CD14-positive monocyte (primary cell): Measurements from ENCODE around the gene GABBR1. TPM values are rescaled to one million over a fixed set of nuclear protein-coding genes. Genes with fewer than 3 reads are reported as not detected.

Experiments
- DNase-seq, 3 donors: peaks; one replicate each; pipeline ENCODE4 v3.0.0-alpha.2; 2011 to 2022
- H2AFZ ChIP-seq: 2 replicates; pipeline ENCODE4 v1.6.0; 2012; ENCODE audit warnings: mild to moderate bottlenecking, low read depth, low read length, inconsistent platforms; ENCODE audit not compliant: insufficient read depth, poor library complexity, severe bottlenecking
- H3K27ac ChIP-seq, 2 donors: 1 replicate in 1 of 2; 2 replicates in 1 of 2; pipeline ENCODE4 v1.5.1; 2012 to 2013; ENCODE audit warnings: low read length in 2 of 2, control low read depth in 1 of 2, inconsistent platforms in 1 of 2, low read depth in 1 of 2, mild to moderate bottlenecking in 1 of 2
- H3K27me3 ChIP-seq, 2 donors: one replicate each; pipeline versions ENCODE4 v1.6.0 to v1.6.1; 2011 to 2013; ENCODE audit warnings: low read length in 2 of 2; ENCODE audit not compliant: control insufficient read depth in 2 of 2, insufficient read depth in 2 of 2
- H3K36me3 ChIP-seq, 2 donors: replicated peaks in 1 of 2; 1 replicate in 1 of 2; 2 replicates in 1 of 2; pipeline versions ENCODE4 v1.5.1 to v1.6.1; 2012 to 2013; ENCODE audit warnings: low read length in 2 of 2, control low read depth in 1 of 2, inconsistent platforms in 1 of 2, mild to moderate bottlenecking in 1 of 2; ENCODE audit not compliant: insufficient read depth in 2 of 2, control insufficient read depth in 1 of 2
- H3K4me1 ChIP-seq, 2 donors: 1 replicate in 1 of 2; 2 replicates in 1 of 2; pipeline versions ENCODE4 v1.5.1 to v1.6.1; 2012 to 2013; ENCODE audit warnings: low read length in 2 of 2, control low read depth in 1 of 2, inconsistent platforms in 1 of 2, mild to moderate bottlenecking in 1 of 2, moderate library complexity in 1 of 2; ENCODE audit not compliant: insufficient read depth in 2 of 2, control insufficient read depth in 1 of 2
- H3K4me2 ChIP-seq: replicated peaks from 2 replicates; pipeline ENCODE3; 2012; ENCODE audit warnings: low read length, moderate library complexity, mild to moderate bottlenecking; ENCODE audit not compliant: poor library complexity, severe bottlenecking; ENCODE audit errors: extremely low read depth
- H3K4me3 ChIP-seq, 3 experiments: fragments of 200-600 bp in 1 of 3; sonication (generic) in 1 of 3; replicated peaks in 1 of 3; 1 replicate in 2 of 3; 2 replicates in 1 of 3; pipeline ENCODE4 v1.5.1; 2011 to 2013; ENCODE audit warnings: low read length in 3 of 3, mild to moderate bottlenecking in 3 of 3, control low read depth in 2 of 3, low read depth in 2 of 3, inconsistent platforms in 1 of 3, moderate library complexity in 1 of 3
- H3K79me2 ChIP-seq: 2 replicates; pipeline ENCODE4 v1.6.0; 2012; ENCODE audit warnings: mild to moderate bottlenecking, control low read depth, inconsistent platforms, low read length, moderate library complexity; ENCODE audit not compliant: insufficient read depth
- H3K9ac ChIP-seq: 2 replicates; pipeline ENCODE4 v1.6.0; 2017; ENCODE audit warnings: low read length, mild to moderate bottlenecking; ENCODE audit not compliant: insufficient read depth, poor library complexity, severe bottlenecking
- H3K9me3 ChIP-seq, 2 donors: replicated peaks in 1 of 2; 1 replicate in 1 of 2; 2 replicates in 1 of 2; pipeline versions ENCODE4 v1.5.1 to v1.6.1; 2012 to 2013; ENCODE audit warnings: low read length in 2 of 2, control low read depth in 1 of 2; ENCODE audit not compliant: control insufficient read depth in 1 of 2, insufficient read depth in 1 of 2
- H4K20me1 ChIP-seq: 2 replicates; pipeline ENCODE4 v1.6.0; 2012; ENCODE audit warnings: mild to moderate bottlenecking, low read length, control low read depth, moderate library complexity; ENCODE audit not compliant: insufficient read depth
- H3K27ac Mint-ChIP-seq, 7 donors: one replicate each; pipeline ENCODE4 v1.8.0; 2020; ENCODE audit warnings: mild to moderate bottlenecking in 7 of 7, mixed read lengths in 7 of 7, moderate library complexity in 6 of 7, inconsistent platforms in 2 of 7
- H3K27me3 Mint-ChIP-seq, 3 donors: one replicate each; pipeline ENCODE4 v1.8.0; 2021 to 2022; ENCODE audit warnings: low read depth in 3 of 3, mild to moderate bottlenecking in 3 of 3, mixed read lengths in 3 of 3, moderate library complexity in 3 of 3, inconsistent platforms in 1 of 3
- H3K36me3 Mint-ChIP-seq, 2 donors: one replicate each; pipeline ENCODE4 v1.8.0; 2020; ENCODE audit warnings: mixed read lengths in 2 of 2, inconsistent platforms in 1 of 2, mild to moderate bottlenecking in 1 of 2
- H3K4me1 Mint-ChIP-seq: one replicate; pipeline ENCODE4 v1.8.0; 2020; ENCODE audit warnings: mild to moderate bottlenecking, mixed read lengths
- H3K4me3 Mint-ChIP-seq, 2 donors: one replicate each; pipeline ENCODE4 v1.8.0; 2020; ENCODE audit warnings: mild to moderate bottlenecking in 2 of 2, mixed read lengths in 2 of 2, moderate library complexity in 1 of 2
- H3K9me3 Mint-ChIP-seq, 7 donors: one replicate each; pipeline ENCODE4 v1.8.0; 2020 to 2022; ENCODE audit warnings: mixed read lengths in 7 of 7, mild to moderate bottlenecking in 6 of 7, moderate library complexity in 6 of 7, inconsistent platforms in 2 of 7
- WGBS: methylation state at CpG from one replicate; pipeline ENCODE4 v1.1.5; 2013; ENCODE audit warnings: missing lambda C conversion rate; ENCODE audit not compliant: insufficient coverage; 5-methylcytosine and 5-hydroxymethylcytosine counted together
- intact Hi-C, 2 donors: fragments of 100-400 bp; cut with micrococcal nuclease; formaldehyde crosslinking; loops; one replicate each; pipeline versions ENCODE4 v1.15.0 to v1.15.1; 2023
- polyA plus RNA-seq, 3 donors: library from polyadenylated mRNA; depleted of rRNA in 1 of 3; unstranded in 2 of 3; stranded (reverse) in 1 of 3; fragments of 300-500 nt in 2 of 3; fragments of >200 nt in 1 of 3; fragmentation: Illumina TruSeq in 2 of 3; gene quantifications; 1 replicate in 2 of 3; 2 replicates in 1 of 3; pipeline ENCODE4 v1.2.3, GENCODE V29; 2012 to 2021
- TF ChIP-seq, protein P1 (sequence below): fragments of 200-600 bp; IDR thresholded peaks from one replicate; pipeline ENCODE4 v1.8.0; 2022; ENCODE audit warnings: antibody characterized with exemption, mild to moderate bottlenecking

The GABBR1 gene
- polyA plus RNA-seq, 3 donors: 0.91 to 228 (median 1.8) TPM

DNA sequence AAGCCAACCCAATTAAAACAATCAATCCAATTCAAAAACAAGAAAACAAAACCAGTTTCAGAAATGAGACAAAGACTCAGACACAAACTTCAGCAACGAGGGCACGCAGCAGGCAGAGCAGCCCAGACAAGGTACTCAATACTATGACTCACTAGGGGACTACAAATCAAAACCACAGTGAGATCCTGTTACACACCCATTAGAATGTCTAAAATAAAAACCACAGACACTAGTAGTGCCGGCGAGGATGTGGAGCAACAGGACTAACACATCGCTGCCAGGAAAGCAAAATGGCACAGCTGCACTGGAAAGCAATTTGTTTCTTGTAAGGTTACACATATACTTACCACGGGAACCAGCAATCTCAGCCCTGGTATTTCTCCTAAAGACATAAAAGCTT, 116.9 kb downstream of the GABBR1 start:
- no peak overlapping the region for H3K4me3 Mint-ChIP-seq
- Histone ChIP-seq H3K9ac (no peak overlapping the region), H3K4me1 (no peaks in the 10 kb centered on the region), H3K27me3 (no peaks in the 10 kb centered on the region), H3K79me2 (no peaks in the 10 kb centered on the region), H3K4me2 (no peak overlapping the region), H3K9me3 (no peaks in the 10 kb centered on the region), H3K36me3 (no peaks in the 10 kb centered on the region), H3K27ac (no peak overlapping the region), H2AFZ (no peak overlapping the region), H4K20me1 (no peaks in the 10 kb centered on the region), H3K4me3 (no peak overlapping the region)
- TF ChIP-seq, protein P1, sequence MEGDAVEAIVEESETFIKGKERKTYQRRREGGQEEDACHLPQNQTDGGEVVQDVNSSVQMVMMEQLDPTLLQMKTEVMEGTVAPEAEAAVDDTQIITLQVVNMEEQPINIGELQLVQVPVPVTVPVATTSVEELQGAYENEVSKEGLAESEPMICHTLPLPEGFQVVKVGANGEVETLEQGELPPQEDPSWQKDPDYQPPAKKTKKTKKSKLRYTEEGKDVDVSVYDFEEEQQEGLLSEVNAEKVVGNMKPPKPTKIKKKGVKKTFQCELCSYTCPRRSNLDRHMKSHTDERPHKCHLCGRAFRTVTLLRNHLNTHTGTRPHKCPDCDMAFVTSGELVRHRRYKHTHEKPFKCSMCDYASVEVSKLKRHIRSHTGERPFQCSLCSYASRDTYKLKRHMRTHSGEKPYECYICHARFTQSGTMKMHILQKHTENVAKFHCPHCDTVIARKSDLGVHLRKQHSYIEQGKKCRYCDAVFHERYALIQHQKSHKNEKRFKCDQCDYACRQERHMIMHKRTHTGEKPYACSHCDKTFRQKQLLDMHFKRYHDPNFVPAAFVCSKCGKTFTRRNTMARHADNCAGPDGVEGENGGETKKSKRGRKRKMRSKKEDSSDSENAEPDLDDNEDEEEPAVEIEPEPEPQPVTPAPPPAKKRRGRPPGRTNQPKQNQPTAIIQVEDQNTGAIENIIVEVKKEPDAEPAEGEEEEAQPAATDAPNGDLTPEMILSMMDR: no peak
- peaks cover 0 to 4% (median 2%) of the 10 kb centered on the region in 7 donors for H3K9me3 Mint-ChIP-seq
- H3K4me1 Mint-ChIP-seq: peaks cover 6% of the 10 kb centered on the region
- H3K36me3 Mint-ChIP-seq: no peaks in the 10 kb centered on the region
- no peak for DNase-seq
- intact Hi-C loops: no loop called here
- peaks cover 3 to 8% (median 4%) of the 10 kb centered on the region in 3 donors for H3K27me3 Mint-ChIP-seq
- H3K27ac Mint-ChIP-seq: no peak overlapping the region
- 0% methylated on average over 6 of the region's 6 CpGs for WGBS

DNA sequence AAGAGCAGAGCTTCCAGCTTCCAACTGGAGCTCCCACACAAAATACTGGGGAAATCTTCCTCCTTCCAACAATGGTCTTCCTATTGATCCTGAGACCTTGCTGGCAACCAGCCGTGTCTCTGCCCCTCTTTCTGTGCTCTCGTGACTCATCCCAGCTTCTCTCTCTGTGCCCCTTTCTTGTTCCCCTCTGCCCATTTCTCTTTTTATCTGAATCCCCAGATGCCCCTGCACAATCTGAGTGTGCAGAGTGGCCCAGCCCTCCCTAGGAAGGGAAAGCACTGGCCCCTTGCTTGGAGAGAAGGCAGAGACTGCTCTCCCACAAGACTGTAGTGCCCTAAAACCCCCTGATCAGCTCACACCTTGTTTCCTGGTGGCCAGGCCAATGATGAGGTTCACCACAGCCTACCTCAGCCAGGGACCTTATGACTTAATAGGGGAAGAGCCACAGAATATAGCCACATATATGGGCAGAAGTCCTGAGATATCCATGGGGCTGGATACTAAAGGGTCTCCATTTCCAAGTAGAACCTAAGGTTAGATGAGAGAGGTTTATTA, 122.2 kb downstream of the GABBR1 start:
- Mint-ChIP-seq H3K4me3 (no peak overlapping the region), H3K27ac (no peak overlapping the region), H3K36me3 (no peaks in the 10 kb centered on the region), H3K4me1 (peaks cover under 1% of the 10 kb centered on the region), H3K27me3 (peaks cover 1 to 12% (median 7%) of the 10 kb centered on the region in 3 donors), H3K9me3 (peaks cover 0 to 2% (median 0%) of the 10 kb centered on the region in 7 donors)
- Histone ChIP-seq H3K27ac (no peak overlapping the region), H3K36me3 (no peaks in the 10 kb centered on the region), H2AFZ (no peak overlapping the region), H4K20me1 (no peaks in the 10 kb centered on the region), H3K27me3 (no peaks in the 10 kb centered on the region), H3K9ac (no peak overlapping the region), H3K4me1 (no peaks in the 10 kb centered on the region), H3K4me2 (no peak overlapping the region), H3K9me3 (no peaks in the 10 kb centered on the region), H3K4me3 (no peak overlapping the region), H3K79me2 (no peaks in the 10 kb centered on the region)
- intact Hi-C loops: no loop called here
- no peak for DNase-seq
- 94% methylated on average over 2 of the region's 2 CpGs for WGBS
- TF ChIP-seq, protein P1: no peak
